ENCODE results near the gene TMEM254. TPM values are rescaled to one million over a fixed set of nuclear protein-coding genes. Genes with fewer than 3 reads are reported as not detected.

Gene TMEM254
- total and polyA plus RNA-seq, 2 of the 13 experiments (the other 11 are each of a cell fraction or from before 2014, with no cell fraction given): 11.2 to 39.0 TPM

GRCh38 chr10:80055760-80056159 is 22.7 kb upstream of the TMEM254 start (continued):
- TF ChIP-seq MAZ (IDR thresholded peaks at IDR 0.05; ENCODE audit: borderline replicate concordance, low read depth, low read length) (no peak), MAZ (CRISPR knock-in tag; IDR thresholded peaks at IDR 0.05; ENCODE audit: low read depth) (no peak), ZBTB44 (CRISPR knock-in tag; IDR thresholded peaks at IDR 0.05) (no peak), RFX3 (CRISPR knock-in tag; IDR thresholded peaks at IDR 0.05) (no peak), MED1 (CRISPR knock-in tag; IDR thresholded peaks at IDR 0.05) (no peak), ZNF251 (CRISPR knock-in tag; IDR thresholded peaks at IDR 0.05) (no peak), RFX5 (IDR thresholded peaks at IDR 0.05; ENCODE audit: low read depth, low read length) (no peak)
- TF ChIP-seq, protein P1, sequence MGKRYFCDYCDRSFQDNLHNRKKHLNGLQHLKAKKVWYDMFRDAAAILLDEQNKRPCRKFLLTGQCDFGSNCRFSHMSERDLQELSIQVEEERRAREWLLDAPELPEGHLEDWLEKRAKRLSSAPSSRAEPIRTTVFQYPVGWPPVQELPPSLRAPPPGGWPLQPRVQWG (CRISPR knock-in tag; IDR thresholded peaks at IDR 0.05; ENCODE audit: borderline replicate concordance, low read depth): no peak
- TF ChIP-seq, protein P2, sequence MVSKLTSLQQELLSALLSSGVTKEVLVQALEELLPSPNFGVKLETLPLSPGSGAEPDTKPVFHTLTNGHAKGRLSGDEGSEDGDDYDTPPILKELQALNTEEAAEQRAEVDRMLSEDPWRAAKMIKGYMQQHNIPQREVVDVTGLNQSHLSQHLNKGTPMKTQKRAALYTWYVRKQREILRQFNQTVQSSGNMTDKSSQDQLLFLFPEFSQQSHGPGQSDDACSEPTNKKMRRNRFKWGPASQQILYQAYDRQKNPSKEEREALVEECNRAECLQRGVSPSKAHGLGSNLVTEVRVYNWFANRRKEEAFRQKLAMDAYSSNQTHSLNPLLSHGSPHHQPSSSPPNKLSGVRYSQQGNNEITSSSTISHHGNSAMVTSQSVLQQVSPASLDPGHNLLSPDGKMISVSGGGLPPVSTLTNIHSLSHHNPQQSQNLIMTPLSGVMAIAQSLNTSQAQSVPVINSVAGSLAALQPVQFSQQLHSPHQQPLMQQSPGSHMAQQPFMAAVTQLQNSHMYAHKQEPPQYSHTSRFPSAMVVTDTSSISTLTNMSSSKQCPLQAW (CRISPR knock-in tag; IDR thresholded peaks at IDR 0.05): no peak

DNA sequence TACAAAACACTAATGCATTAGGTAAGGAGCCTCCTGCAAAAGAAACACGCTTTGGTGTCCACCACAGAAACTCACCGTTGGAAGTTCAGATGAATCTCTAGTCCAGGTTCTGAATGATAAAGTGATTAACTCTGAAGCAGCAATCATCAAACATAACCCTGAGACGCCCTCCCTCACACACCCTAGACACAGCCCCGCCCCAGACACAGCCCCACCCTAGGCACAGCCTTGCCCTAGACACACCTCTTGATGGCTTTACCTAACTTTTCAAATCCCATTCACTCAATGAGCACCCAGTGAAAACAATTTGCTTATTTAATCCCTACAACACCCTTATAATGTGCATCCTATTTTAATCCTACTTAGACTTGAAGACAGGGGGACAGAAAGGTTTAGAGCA is 21.3 kb upstream of the TMEM254 start:
- TF ChIP-seq, protein P3, sequence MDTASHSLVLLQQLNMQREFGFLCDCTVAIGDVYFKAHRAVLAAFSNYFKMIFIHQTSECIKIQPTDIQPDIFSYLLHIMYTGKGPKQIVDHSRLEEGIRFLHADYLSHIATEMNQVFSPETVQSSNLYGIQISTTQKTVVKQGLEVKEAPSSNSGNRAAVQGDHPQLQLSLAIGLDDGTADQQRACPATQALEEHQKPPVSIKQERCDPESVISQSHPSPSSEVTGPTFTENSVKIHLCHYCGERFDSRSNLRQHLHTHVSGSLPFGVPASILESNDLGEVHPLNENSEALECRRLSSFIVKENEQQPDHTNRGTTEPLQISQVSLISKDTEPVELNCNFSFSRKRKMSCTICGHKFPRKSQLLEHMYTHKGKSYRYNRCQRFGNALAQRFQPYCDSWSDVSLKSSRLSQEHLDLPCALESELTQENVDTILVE (CRISPR knock-in tag; IDR thresholded peaks at IDR 0.05): no peak
- TF ChIP-seq ZFP90 (CRISPR knock-in tag; IDR thresholded peaks at IDR 0.05; ENCODE audit: borderline replicate concordance) (no peak), CBFB (CRISPR knock-in tag; IDR thresholded peaks at IDR 0.05) (no peak), ZBTB8A (CRISPR knock-in tag; IDR thresholded peaks at IDR 0.05; ENCODE audit: borderline replicate concordance, low read depth) (no peak), RORA (CRISPR knock-in tag; IDR thresholded peaks at IDR 0.05) (no peak)
- TF ChIP-seq, protein P4, sequence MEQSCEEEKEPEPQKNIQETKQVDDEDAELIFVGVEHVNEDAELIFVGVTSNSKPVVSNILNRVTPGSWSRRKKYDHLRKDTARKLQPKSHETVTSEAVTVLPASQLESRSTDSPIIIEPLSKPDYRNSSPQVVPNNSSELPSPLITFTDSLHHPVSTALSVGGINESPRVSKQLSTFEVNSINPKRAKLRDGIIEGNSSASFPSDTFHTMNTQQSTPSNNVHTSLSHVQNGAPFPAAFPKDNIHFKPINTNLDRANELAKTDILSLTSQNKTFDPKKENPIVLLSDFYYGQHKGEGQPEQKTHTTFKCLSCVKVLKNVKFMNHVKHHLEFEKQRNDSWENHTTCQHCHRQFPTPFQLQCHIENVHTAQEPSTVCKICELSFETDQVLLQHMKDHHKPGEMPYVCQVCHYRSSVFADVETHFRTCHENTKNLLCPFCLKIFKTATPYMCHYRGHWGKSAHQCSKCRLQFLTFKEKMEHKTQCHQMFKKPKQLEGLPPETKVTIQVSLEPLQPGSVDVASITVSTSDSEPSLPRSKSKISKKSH (CRISPR knock-in tag; IDR thresholded peaks at IDR 0.05; ENCODE audit: borderline replicate concordance): no peak
- no peaks in the 10 kb centered on the region for H3K4me1 ChIP-seq (ENCODE audit: insufficient read depth, low read length)
- CTCF ChIA-PET (ENCODE audit: low intra/inter-chr PET ratio, low total read pairs): no interaction called here
- BruUV-seq (replicated peaks): no TSS peak
- WGBS (ENCODE audit: low lambda C conversion rate): 68% methylated on average over 4 of the region's 4 CpGs
- no peak overlapping the region for H2AFZ ChIP-seq (ENCODE audit: low read length)
- DNase-seq (ENCODE audit: low spot score): no peak
- H3K9ac ChIP-seq (ENCODE audit: insufficient read depth, low read depth, low read length): no peak overlapping the region
- H3K79me2 ChIP-seq (ENCODE audit: insufficient read depth, low read length): no peaks in the 10 kb centered on the region
- intact Hi-C loops (cut with micrococcal nuclease; ENCODE audit: unreplicated experiment) (loop anchor here (10.0 kb wide), 1 partner anchor 168 kb away; no protein-coding TSS in a partner anchor), in situ Hi-C loops (cut with HindIII; ENCODE audit: extremely low pct_ligation_motif_present, low pct_unique_long_range_greater_than_20kb) (no loop called here)
- H3K27me3 ChIP-seq (ENCODE audit: control insufficient read depth in 1 of 2, insufficient read depth in 2 of 2, low read length in 2 of 2): no peaks in the 10 kb centered on the region
- H3K4me3 ChIP-seq (replicated peaks in 1 of 3; ENCODE audit: insufficient read depth in 1 of 3, low read depth in 2 of 3, low read length in 3 of 3): no peak overlapping the region
- no peak overlapping the region for H3K4me2 ChIP-seq (ENCODE audit: low read depth, low read length)
- POLR2A ChIA-PET: no interaction called here
- no peak overlapping the region for H3K27ac ChIP-seq (ENCODE audit: extremely low read length, insufficient read depth, low read length)
- H3K36me3 ChIP-seq (replicated peaks in 1 of 2; ENCODE audit: control insufficient read depth in 1 of 2, insufficient read depth in 2 of 2, low read length in 2 of 2): no peaks in the 10 kb centered on the region
- no peak for ATAC-seq
- no peak for FAIRE-seq
- H3K9me3 ChIP-seq (ENCODE audit: low read length): no peaks in the 10 kb centered on the region
- no peaks in the 10 kb centered on the region for H4K20me1 ChIP-seq (ENCODE audit: insufficient read depth, low read length)
